SU-DHL-6 (cell line): ENCODE measurements around the gene RNU6-7.

ENCODE experiments used
- H2AFZ ChIP-seq: fragments of 200-600 bp; sonication (generic); 2 replicates; pipeline ENCODE4 v1.6.1; 2014; ENCODE audit warnings: low read depth, mild to moderate bottlenecking, moderate library complexity, mixed read lengths, antibody characterized with exemption, low read length; ENCODE audit not compliant: severe bottlenecking
- H3F3A ChIP-seq: fragments of 200-600 bp; shearing (Covaris generic); 2 replicates; pipeline ENCODE4 v1.6.0; 2016; ENCODE audit warnings: antibody characterized with exemption, mild to moderate bottlenecking; ENCODE audit not compliant: insufficient read depth
- H3K27ac ChIP-seq: fragments of 200-600 bp; sonication (generic); 2 replicates; pipeline ENCODE4 v1.5.1; 2016; ENCODE audit warnings: low read depth, mild to moderate bottlenecking, low read length, moderate library complexity, mixed read lengths
- H3K27me3 ChIP-seq: fragments of 200-600 bp; sonication (generic), shearing (Covaris generic); 2 replicates; pipeline ENCODE4 v1.6.0; 2014; ENCODE audit warnings: mild to moderate bottlenecking, low read length
- H3K36me3 ChIP-seq: fragments of 200-600 bp; sonication (generic); 2 replicates; pipeline ENCODE4 v1.6.1; 2014; ENCODE audit warnings: mild to moderate bottlenecking, low read length, mixed read lengths
- H3K4me2 ChIP-seq: fragments of 300-600, 200-600 bp; shearing (Covaris generic), sonication (generic); 2 replicates; pipeline ENCODE4 v1.6.0; 2014; ENCODE audit warnings: low read length, low read depth, mild to moderate bottlenecking; ENCODE audit not compliant: poor library complexity, severe bottlenecking
- H3K4me3 ChIP-seq: fragments of 200-600 bp; sonication (generic); 2 replicates; pipeline ENCODE4 v1.5.1; 2014; ENCODE audit warnings: antibody characterized with exemption, low read length, mild to moderate bottlenecking, mixed read lengths; ENCODE audit not compliant: insufficient read depth, poor library complexity, severe bottlenecking
- H3K79me2 ChIP-seq: fragments of 200-600 bp; sonication (generic); 2 replicates; pipeline ENCODE4 v1.6.1; 2014; ENCODE audit warnings: mild to moderate bottlenecking, low read length, moderate library complexity; ENCODE audit not compliant: insufficient read depth
- H3K9ac ChIP-seq: fragments of 200-600 bp; sonication (generic); 2 replicates; pipeline ENCODE4 v1.7.0; 2014; ENCODE audit warnings: mild to moderate bottlenecking, low read length
- H3K9me2 ChIP-seq: fragments of 200-600 bp; sonication (generic); replicated peaks from 2 replicates; pipeline ENCODE4 v1.6.1; 2014; ENCODE audit warnings: low read length; ENCODE audit not compliant: insufficient read depth
- H3K9me3 ChIP-seq: fragments of 200-600 bp; sonication (generic); 2 replicates; pipeline ENCODE4 v1.6.1; 2014; ENCODE audit warnings: low read length, mixed read lengths; ENCODE audit not compliant: insufficient read depth
- H4K20me1 ChIP-seq: fragments of 200-600 bp; sonication (generic); 2 replicates; pipeline ENCODE4 v1.6.1; 2014; ENCODE audit warnings: low read depth, mild to moderate bottlenecking, antibody characterized with exemption, low read length, moderate library complexity, mixed read lengths
- EZH2phosphoT487 ChIP-seq: fragments of 200-600 bp; sonication (generic), shearing (Covaris generic); conservative IDR thresholded peaks from 2 replicates; pipeline ENCODE4 v1.6.1; 2018; ENCODE audit warnings: mild to moderate bottlenecking, antibody characterized with exemption, low read length, moderate library complexity, mixed read lengths
- TF ChIP-seq, protein P1 (sequence below): fragments of 200-600 bp; sonication (generic); IDR thresholded peaks from one replicate; pipeline ENCODE4 v1.5.1; 2017; ENCODE audit warnings: antibody characterized with exemption, mild to moderate bottlenecking, low read length, moderate library complexity; ENCODE audit not compliant: insufficient read depth, poor library complexity, severe bottlenecking

The RNU6-7 gene

DNA sequence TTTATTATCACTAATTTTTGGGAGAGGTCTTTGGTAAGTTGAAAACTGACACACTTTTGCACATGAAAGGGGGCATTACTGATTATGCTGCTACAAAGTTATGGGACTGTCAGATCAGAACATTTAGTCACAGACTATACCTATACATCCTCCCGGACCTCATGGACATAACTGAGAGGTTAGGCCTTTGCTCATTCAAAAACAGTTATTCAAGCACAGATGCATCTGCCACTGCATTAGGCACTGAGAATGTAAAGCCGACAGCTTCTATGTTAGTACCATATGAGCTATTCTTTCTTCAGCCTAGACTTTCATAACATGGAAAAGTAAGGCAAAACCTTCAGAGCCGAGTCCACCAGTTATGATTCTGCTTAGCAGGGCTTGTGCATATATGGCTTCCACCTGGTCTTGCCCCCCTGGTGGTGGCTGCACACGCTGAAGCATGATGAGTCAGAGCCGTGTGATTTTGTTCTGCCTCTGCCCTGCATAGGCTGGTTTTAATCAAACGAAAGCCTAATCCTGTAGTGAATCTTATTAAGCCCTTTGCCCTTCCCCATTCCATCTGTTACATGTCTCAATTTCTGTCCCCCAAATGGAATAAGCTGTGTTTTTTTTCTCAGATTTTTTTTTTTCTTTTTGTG lies 23.0 kb downstream of the RNU6-7 start:
- Histone ChIP-seq H3K79me2 (no peaks in the 10 kb centered on the region), H3K9me2 (no peaks in the 10 kb centered on the region), H3F3A (no peaks in the 10 kb centered on the region), H3K9me3 (no peaks in the 10 kb centered on the region), H3K27ac (no peak overlapping the region), H3K9ac (no peak overlapping the region), H3K27me3 (no peaks in the 10 kb centered on the region), H2AFZ (no peak overlapping the region), H3K4me2 (no peak overlapping the region), H3K36me3 (no peaks in the 10 kb centered on the region), H3K4me3 (no peak overlapping the region), H4K20me1 (no peaks in the 10 kb centered on the region)
- TF ChIP-seq, protein P1, sequence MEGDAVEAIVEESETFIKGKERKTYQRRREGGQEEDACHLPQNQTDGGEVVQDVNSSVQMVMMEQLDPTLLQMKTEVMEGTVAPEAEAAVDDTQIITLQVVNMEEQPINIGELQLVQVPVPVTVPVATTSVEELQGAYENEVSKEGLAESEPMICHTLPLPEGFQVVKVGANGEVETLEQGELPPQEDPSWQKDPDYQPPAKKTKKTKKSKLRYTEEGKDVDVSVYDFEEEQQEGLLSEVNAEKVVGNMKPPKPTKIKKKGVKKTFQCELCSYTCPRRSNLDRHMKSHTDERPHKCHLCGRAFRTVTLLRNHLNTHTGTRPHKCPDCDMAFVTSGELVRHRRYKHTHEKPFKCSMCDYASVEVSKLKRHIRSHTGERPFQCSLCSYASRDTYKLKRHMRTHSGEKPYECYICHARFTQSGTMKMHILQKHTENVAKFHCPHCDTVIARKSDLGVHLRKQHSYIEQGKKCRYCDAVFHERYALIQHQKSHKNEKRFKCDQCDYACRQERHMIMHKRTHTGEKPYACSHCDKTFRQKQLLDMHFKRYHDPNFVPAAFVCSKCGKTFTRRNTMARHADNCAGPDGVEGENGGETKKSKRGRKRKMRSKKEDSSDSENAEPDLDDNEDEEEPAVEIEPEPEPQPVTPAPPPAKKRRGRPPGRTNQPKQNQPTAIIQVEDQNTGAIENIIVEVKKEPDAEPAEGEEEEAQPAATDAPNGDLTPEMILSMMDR, result no peak
- TF ChIP-seq EZH2phosphoT487, result no peak

DNA sequence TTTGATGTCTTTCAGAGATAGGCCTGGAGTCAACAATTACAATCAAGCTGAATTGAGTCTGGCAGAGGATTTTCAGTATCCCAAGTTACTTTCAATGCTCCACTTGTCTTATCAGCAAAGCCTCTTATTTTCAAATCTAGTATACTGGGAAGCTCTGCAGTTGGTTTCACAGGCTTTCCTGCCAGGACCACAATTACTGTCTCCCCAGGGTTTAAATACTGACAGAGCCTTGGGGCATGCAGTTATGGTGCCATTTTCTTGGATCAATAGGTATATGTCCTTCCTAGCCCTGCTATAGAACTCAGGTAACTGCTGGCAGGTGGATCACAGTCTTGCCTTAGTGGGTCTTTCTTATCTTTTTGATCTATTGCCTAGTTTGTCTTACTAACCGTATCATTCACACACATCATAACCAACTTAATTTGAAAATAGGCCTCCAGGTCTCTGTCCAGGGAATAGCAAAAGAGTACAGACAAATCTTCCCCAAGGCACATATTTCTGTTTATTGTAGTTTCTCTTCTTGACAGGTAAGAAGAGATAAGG lies 23.6 kb downstream of the RNU6-7 start:
- H3K79me2 ChIP-seq, result no peaks in the 10 kb centered on the region
- no peaks in the 10 kb centered on the region for H3K9me2 ChIP-seq
- H3K27ac ChIP-seq, result no peak overlapping the region
- H2AFZ ChIP-seq, result no peak overlapping the region
- no peaks in the 10 kb centered on the region for H4K20me1 ChIP-seq
- H3K36me3 ChIP-seq, result no peaks in the 10 kb centered on the region
- no peak overlapping the region for H3K4me2 ChIP-seq
- H3F3A ChIP-seq, result no peaks in the 10 kb centered on the region
- no peak overlapping the region for H3K4me3 ChIP-seq
- H3K9me3 ChIP-seq, result no peaks in the 10 kb centered on the region
- H3K27me3 ChIP-seq, result no peaks in the 10 kb centered on the region
- no peak for TF ChIP-seq EZH2phosphoT487
- TF ChIP-seq, protein P1, result no peak
- no peak overlapping the region for H3K9ac ChIP-seq

DNA sequence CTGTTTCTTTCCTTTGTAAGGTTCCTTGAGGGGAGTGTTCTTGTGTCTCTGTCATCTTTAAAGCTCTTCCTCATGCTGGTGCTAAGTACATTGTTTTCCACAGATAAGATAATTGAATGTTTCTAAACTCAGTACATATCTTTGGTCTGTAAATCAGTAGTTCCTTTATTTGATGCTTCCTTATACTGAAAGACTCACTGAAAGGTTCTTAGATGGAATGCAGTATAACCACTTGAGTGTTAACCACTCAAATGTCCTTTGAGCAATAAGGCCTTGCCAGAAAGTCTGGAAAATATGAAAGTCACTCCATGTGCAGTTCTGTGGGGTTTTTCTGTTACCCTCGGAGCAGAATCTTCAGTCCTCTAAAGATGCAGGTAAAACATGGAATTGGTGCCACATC lies 24.2 kb downstream of the RNU6-7 start:
- no peak overlapping the region for H3K4me2 ChIP-seq
- no peaks in the 10 kb centered on the region for H3K36me3 ChIP-seq
- H3K79me2 ChIP-seq, result no peaks in the 10 kb centered on the region

More for the DNA sequence above, 24.2 kb downstream of the RNU6-7 start:
- TF ChIP-seq, protein P1, result no peak
- TF ChIP-seq EZH2phosphoT487, result no peak
- Histone ChIP-seq H3K27ac (no peak overlapping the region), H3K9ac (no peak overlapping the region), H3K9me3 (no peaks in the 10 kb centered on the region), H4K20me1 (no peaks in the 10 kb centered on the region), H2AFZ (no peak overlapping the region), H3K4me3 (no peak overlapping the region), H3K9me2 (no peaks in the 10 kb centered on the region), H3F3A (no peaks in the 10 kb centered on the region), H3K27me3 (no peaks in the 10 kb centered on the region)
